Measurements from ENCODE around the gene C9orf152. TPM values are rescaled to one million over a fixed set of nuclear protein-coding genes. Genes with fewer than 3 reads are reported as not detected.
"Not testable (repeated sequence)": the region's sequence is repeated elsewhere in the genome, so short reads cannot be mapped to it uniquely, and the experiment has no call there.

The C9orf152 gene
- total and polyA plus RNA-seq, 5 experiments from 2014 or later, result not detected

- peaks cover 0 to 1% (median 0%) of the 10 kb centered on the region in 4 donors for H3K4me1 Mint-ChIP-seq
- H3K9me3 Mint-ChIP-seq, result peaks cover 0 to 2% (median 0%) of the 10 kb centered on the region in 9 donors
- ATAC-seq (no peak), DNase-seq (no peak)
- no peak overlapping the region for H3K4me3 Mint-ChIP-seq
- no peak overlapping the region for H3K27ac Mint-ChIP-seq
- peaks cover 0 to 5% (median 0%) of the 10 kb centered on the region in 3 donors for H3K36me3 Mint-ChIP-seq
- POLR2A ChIA-PET, result no interaction called here
- peaks cover 2 to 11% (median 9%) of the 10 kb centered on the region in 5 donors for H3K27me3 Mint-ChIP-seq
Measured at GRCh38 chr9:110207071-110207641, 803 bp downstream of the C9orf152 start.

GRCh38 chr9:110206389-110206788, 1.6 kb downstream of the C9orf152 start:
- ATAC-seq (no peak), DNase-seq (no peak)
- Mint-ChIP-seq H3K4me3 (no peak overlapping the region), H3K27ac (no peak overlapping the region), H3K27me3 (peaks cover 2 to 11% (median 9%) of the 10 kb centered on the region in 5 donors), H3K4me1 (peaks cover 0 to 1% (median 0%) of the 10 kb centered on the region in 4 donors), H3K36me3 (peaks cover 0 to 5% (median 0%) of the 10 kb centered on the region in 3 donors), H3K9me3 (peaks cover 0 to 2% (median 0%) of the 10 kb centered on the region in 9 donors)
- POLR2A ChIA-PET, result no interaction called here

- H3K4me1 Mint-ChIP-seq, ATAC-seq, DNase-seq, POLR2A ChIA-PET, H3K9me3 Mint-ChIP-seq, H3K4me3 Mint-ChIP-seq, H3K27ac Mint-ChIP-seq, H3K36me3 Mint-ChIP-seq: not testable (repeated sequence)
- peaks cover 2 to 11% (median 9%) of the 10 kb centered on the region in 5 donors for H3K27me3 Mint-ChIP-seq
Measured at GRCh38 chr9:110205612-110206011, 2.3 kb downstream of the C9orf152 start.

- no peak overlapping the region for H3K27ac Mint-ChIP-seq
- DNase-seq (no peak), ATAC-seq (no peak)
- no peak overlapping the region for H3K4me3 Mint-ChIP-seq
- peaks cover 0 to 9% (median 3%) of the 10 kb centered on the region in 5 donors for H3K27me3 Mint-ChIP-seq
- no peaks in the 10 kb centered on the region for H3K4me1 Mint-ChIP-seq
- POLR2A ChIA-PET, result no interaction called here
- no peaks in the 10 kb centered on the region for H3K36me3 Mint-ChIP-seq
- no peaks in the 10 kb centered on the region for H3K9me3 Mint-ChIP-seq
Measured at GRCh38 chr9:110202232-110202631, 5.7 kb downstream of the C9orf152 start.

GRCh38 chr9:110199643-110200042, 8.3 kb downstream of the C9orf152 start:
- POLR2A ChIA-PET, result no interaction called here
- no peak for ATAC-seq
- DNase-seq, result no peak
- no peak overlapping the region for H3K4me3 Mint-ChIP-seq
- no peaks in the 10 kb centered on the region for H3K4me1 Mint-ChIP-seq
- H3K27ac Mint-ChIP-seq, result no peak overlapping the region
- H3K36me3 Mint-ChIP-seq, result no peaks in the 10 kb centered on the region
- peaks cover 0 to 4% (median 0%) of the 10 kb centered on the region in 5 donors for H3K27me3 Mint-ChIP-seq
- H3K9me3 Mint-ChIP-seq, result no peaks in the 10 kb centered on the region

GRCh38 chr9:110198357-110198756, 9.6 kb downstream of the C9orf152 start:
- H3K36me3 Mint-ChIP-seq, result no peaks in the 10 kb centered on the region
- no peak overlapping the region for H3K27ac Mint-ChIP-seq
- POLR2A ChIA-PET, result no interaction called here
- H3K27me3 Mint-ChIP-seq, result peaks cover 0 to 4% (median 0%) of the 10 kb centered on the region in 5 donors
- H3K9me3 Mint-ChIP-seq, result no peaks in the 10 kb centered on the region
- no peak for ATAC-seq
- no peak overlapping the region for H3K4me3 Mint-ChIP-seq
- no peaks in the 10 kb centered on the region for H3K4me1 Mint-ChIP-seq
- DNase-seq, result no peak

GRCh38 chr9:110197330-110198187, 10.4 kb downstream of the C9orf152 start:
- no peak for ATAC-seq
- H3K9me3 Mint-ChIP-seq, result no peaks in the 10 kb centered on the region
- H3K27ac Mint-ChIP-seq, result no peak overlapping the region
- no peak for DNase-seq
- no peak overlapping the region for H3K4me3 Mint-ChIP-seq
- H3K4me1 Mint-ChIP-seq, result no peaks in the 10 kb centered on the region
- H3K36me3 Mint-ChIP-seq, result no peaks in the 10 kb centered on the region
- peaks cover 0 to 6% (median 0%) of the 10 kb centered on the region in 5 donors for H3K27me3 Mint-ChIP-seq
- POLR2A ChIA-PET, result no interaction called here

GRCh38 chr9:110196084-110196499, 11.9 kb downstream of the C9orf152 start:
- H3K27me3 Mint-ChIP-seq, DNase-seq, H3K4me3 Mint-ChIP-seq, H3K9me3 Mint-ChIP-seq, POLR2A ChIA-PET, H3K4me1 Mint-ChIP-seq, H3K27ac Mint-ChIP-seq, ATAC-seq, H3K36me3 Mint-ChIP-seq: not testable (repeated sequence)

GRCh38 chr9:110192531-110193261, 15.3 kb downstream of the C9orf152 start:
- Mint-ChIP-seq H3K27me3 (peaks cover 0 to 6% (median 0%) of the 10 kb centered on the region in 5 donors), H3K9me3 (no peaks in the 10 kb centered on the region), H3K4me3 (no peak overlapping the region), H3K4me1 (peaks cover 0 to 6% (median 3%) of the 10 kb centered on the region in 4 donors), H3K27ac (no peak overlapping the region), H3K36me3 (no peaks in the 10 kb centered on the region)
- DNase-seq (no peak), ATAC-seq (no peak)
- POLR2A ChIA-PET, result no interaction called here

GRCh38 chr9:110191615-110192014, 16.3 kb downstream of the C9orf152 start:
- H3K27ac Mint-ChIP-seq, result no peak overlapping the region
- ATAC-seq (no peak), DNase-seq (no peak)
- no peaks in the 10 kb centered on the region for H3K9me3 Mint-ChIP-seq
- POLR2A ChIA-PET, result no interaction called here
- peaks cover 0 to 6% (median 3%) of the 10 kb centered on the region in 4 donors for H3K4me1 Mint-ChIP-seq
- peaks cover 0 to 6% (median 0%) of the 10 kb centered on the region in 5 donors for H3K27me3 Mint-ChIP-seq
- H3K36me3 Mint-ChIP-seq, result no peaks in the 10 kb centered on the region
- no peak overlapping the region for H3K4me3 Mint-ChIP-seq

GRCh38 chr9:110189559-110190320, 18.2 kb downstream of the C9orf152 start:
- no peak for DNase-seq
- Mint-ChIP-seq H3K27me3 (peaks cover 0 to 6% (median 0%) of the 10 kb centered on the region in 5 donors), H3K4me1 (peaks cover 0 to 6% (median 3%) of the 10 kb centered on the region in 4 donors), H3K27ac (no peak overlapping the region), H3K4me3 (no peak overlapping the region), H3K36me3 (no peaks in the 10 kb centered on the region), H3K9me3 (no peaks in the 10 kb centered on the region)
- POLR2A ChIA-PET, result no interaction called here
- no peak for ATAC-seq

GRCh38 chr9:110188991-110189390, 19.0 kb downstream of the C9orf152 start:
- Mint-ChIP-seq H3K27me3 (peaks cover 0 to 3% (median 0%) of the 10 kb centered on the region in 5 donors), H3K4me1 (peaks cover 0 to 6% (median 3%) of the 10 kb centered on the region in 4 donors), H3K36me3 (no peaks in the 10 kb centered on the region), H3K9me3 (no peaks in the 10 kb centered on the region), H3K4me3 (no peak overlapping the region), H3K27ac (peak overlapping the region in 4 of 10 donors; percentile 3 to 68 (median 42))
- DNase-seq (no peak), ATAC-seq (no peak)
- POLR2A ChIA-PET, result no interaction called here
